Bronchial smooth muscle cell (primary cell): Measurements from ENCODE around the gene FAM149B1. TPM values are rescaled to one million over a fixed set of nuclear protein-coding genes. Genes with fewer than 3 reads are reported as not detected.

Source experiments
- total RNA-seq: library from RNA; depleted of rRNA; stranded (reverse); fragments of >200 nt; gene quantifications from 2 replicates; pipeline ENCODE4 v1.2.1, GENCODE V29; 2014

Gene FAM149B1
- 27.9 and 44.2 TPM in 2 replicates for total RNA-seq

GRCh38 chr10:73167783-73168464 is at the start of gene FAM149B1, which contains the start of gene ECD:
Gene FAM149B1 (plus strand): TSS chr10:73168119. CDS start chr10:73168340, 221 bp downstream.
Gene ECD (minus strand): TSS chr10:73168008. CDS start chr10:73163937, 4,071 bp downstream.

GRCh38 chr10:73246646-73247508 is 79.0 kb downstream of the FAM149B1 start, which contains the start of gene DNAJC9:
Gene DNAJC9 (minus strand): TSS chr10:73247255. CDS start chr10:73247189, 66 bp downstream.

GRCh38 chr10:73252445-73253224 is 84.7 kb downstream of the FAM149B1 start, which contains the start of gene MRPS16:
Gene MRPS16 (minus strand): TSS chr10:73252644. CDS start chr10:73252482, 162 bp downstream.

Other genes with a start within 250 kb of the FAM149B1 start
- gene PLA2G12B, start 213.3 kb upstream of the FAM149B1 start, total RNA-seq = not detected in 2 replicates
- 110 and 152 TPM in 2 replicates for gene P4HA1, start 71.3 kb upstream of the FAM149B1 start, total RNA-seq
- gene NUDT13, start 57.7 kb upstream of the FAM149B1 start, total RNA-seq = 1.5 and 1.6 TPM in 2 replicates
- 16.7 and 18.1 TPM in 2 replicates for gene ECD, start 111 bp upstream of the FAM149B1 start, total RNA-seq
- 13.9 and 15.6 TPM in 2 replicates for gene DNAJC9, start 79.1 kb downstream of the FAM149B1 start, total RNA-seq
- gene MRPS16, start 84.5 kb downstream of the FAM149B1 start, total RNA-seq = 51.9 and 52.3 TPM in 2 replicates
- gene CFAP70, start 190.7 kb downstream of the FAM149B1 start, total RNA-seq = 1.4 and 2.1 TPM in 2 replicates
- gene ANXA7, start 245.9 kb downstream of the FAM149B1 start, total RNA-seq = 115 and 135 TPM in 2 replicates